IPS-18a (cell line): ENCODE measurements around the gene INSIG2.

Experiments used
- H3K27ac ChIP-seq: one replicate; pipeline ENCODE4 v1.5.1; 2013; ENCODE audit warnings: low read length
- H3K27me3 ChIP-seq: one replicate; pipeline ENCODE4 v1.6.1; 2013; ENCODE audit warnings: mild to moderate bottlenecking, low read length; ENCODE audit not compliant: control insufficient read depth, insufficient read depth
- H3K36me3 ChIP-seq: one replicate; pipeline ENCODE4 v1.6.1; 2013; ENCODE audit warnings: low read depth, low read length; ENCODE audit not compliant: control insufficient read depth
- H3K4me1 ChIP-seq: one replicate; pipeline ENCODE4 v1.6.1; 2013; ENCODE audit warnings: low read depth, low read length; ENCODE audit not compliant: control insufficient read depth
- H3K4me3 ChIP-seq: one replicate; pipeline ENCODE4 v1.5.1; 2013; ENCODE audit warnings: low read length
- H3K9ac ChIP-seq: one replicate; pipeline ENCODE4 v1.6.1; 2013; ENCODE audit warnings: mild to moderate bottlenecking, low read length, moderate library complexity
- H3K9me3 ChIP-seq: one replicate; pipeline ENCODE4 v1.6.1; 2013; ENCODE audit warnings: low read depth, low read length; ENCODE audit not compliant: control insufficient read depth

Gene INSIG2

DNA sequence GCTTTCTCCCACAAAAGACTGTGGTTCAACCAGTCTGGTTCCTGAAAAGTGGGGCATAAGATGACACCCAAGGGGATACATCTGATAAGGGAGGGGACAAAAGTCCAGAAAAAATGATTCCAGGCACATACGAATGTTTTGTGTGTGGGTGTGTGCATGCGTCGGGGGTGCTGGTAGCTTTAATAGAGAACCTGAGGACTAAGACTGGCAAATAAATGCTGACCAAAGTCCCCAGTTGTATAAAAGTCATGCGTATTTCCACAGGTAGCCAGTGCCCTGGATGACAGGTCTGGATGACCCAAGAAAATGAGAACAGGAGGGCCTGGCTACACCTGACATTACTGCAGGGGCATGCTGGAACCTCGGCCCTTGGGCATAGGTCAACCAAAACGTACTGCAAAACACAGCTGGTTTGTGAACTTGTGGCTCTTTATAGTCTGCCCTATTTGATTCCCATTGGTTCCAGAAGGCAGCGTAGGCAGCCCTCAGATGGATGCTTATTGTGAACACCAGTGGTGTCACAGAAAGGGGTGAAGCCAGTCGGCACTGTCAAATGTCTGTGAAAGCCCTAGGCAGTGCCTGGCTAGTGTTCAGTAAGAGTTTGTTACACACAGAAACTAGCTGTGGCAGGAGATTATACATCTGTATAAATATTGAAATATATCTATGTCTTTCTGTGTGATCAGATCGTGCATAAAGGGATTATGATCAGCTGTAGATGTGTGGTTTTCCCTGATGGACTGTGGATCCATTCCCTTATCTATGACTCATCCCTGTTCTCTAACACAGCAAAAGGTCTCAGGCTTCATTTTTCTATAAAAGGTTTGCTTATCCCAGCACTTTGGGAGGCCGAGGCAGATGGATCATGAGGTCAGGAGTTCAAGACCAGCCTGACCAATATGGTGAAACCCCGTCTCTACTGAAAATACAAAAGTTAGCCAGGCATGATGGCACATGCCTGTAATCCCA, 58.3 kb downstream of the INSIG2 start:
- Histone ChIP-seq H3K4me3 (no peak overlapping the region), H3K9me3 (no peaks in the 10 kb centered on the region), H3K27ac (no peak overlapping the region), H3K36me3 (no peaks in the 10 kb centered on the region), H3K4me1 (no peaks in the 10 kb centered on the region), H3K9ac (no peak overlapping the region), H3K27me3 (no peaks in the 10 kb centered on the region)

- no peak overlapping the region for H3K27ac ChIP-seq
- no peak overlapping the region for H3K9ac ChIP-seq
- H3K9me3 ChIP-seq = no peaks in the 10 kb centered on the region
- H3K36me3 ChIP-seq = no peaks in the 10 kb centered on the region
- no peaks in the 10 kb centered on the region for H3K27me3 ChIP-seq
- no peak overlapping the region for H3K4me3 ChIP-seq
- no peaks in the 10 kb centered on the region for H3K4me1 ChIP-seq
Measured at GRCh38 chr2:118148133-118148532, 59.9 kb downstream of the INSIG2 start.

DNA sequence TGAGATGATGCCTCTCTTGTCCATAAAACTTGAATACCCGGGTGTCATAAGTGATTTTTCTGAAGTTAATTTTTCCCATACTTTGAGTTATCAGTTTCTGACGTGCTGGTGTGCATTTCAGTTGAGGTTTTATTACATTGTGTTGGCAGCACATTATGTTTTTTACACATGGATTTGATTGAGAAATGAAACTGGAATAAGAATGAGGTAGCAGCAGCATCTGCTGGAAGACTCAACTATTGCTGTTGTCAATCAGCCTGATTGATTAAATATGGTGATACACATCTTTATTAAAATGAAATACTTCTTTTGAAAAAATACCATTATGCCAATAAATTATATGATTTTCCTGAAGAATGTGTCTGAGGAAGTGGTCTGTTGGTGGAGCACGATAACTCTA, 60.5 kb downstream of the INSIG2 start:
- H3K9ac ChIP-seq = no peak overlapping the region
- H3K4me1 ChIP-seq = no peaks in the 10 kb centered on the region
- no peak overlapping the region for H3K4me3 ChIP-seq
- H3K27me3 ChIP-seq = no peaks in the 10 kb centered on the region
- no peaks in the 10 kb centered on the region for H3K36me3 ChIP-seq
- H3K9me3 ChIP-seq = no peaks in the 10 kb centered on the region
- no peak overlapping the region for H3K27ac ChIP-seq

GRCh38 chr2:118150294-118150693, 62.0 kb downstream of the INSIG2 start:
- Histone ChIP-seq H3K9ac (no peak overlapping the region), H3K4me3 (no peak overlapping the region), H3K9me3 (no peaks in the 10 kb centered on the region), H3K4me1 (no peaks in the 10 kb centered on the region), H3K27ac (no peak overlapping the region), H3K36me3 (no peaks in the 10 kb centered on the region), H3K27me3 (no peaks in the 10 kb centered on the region)

GRCh38 chr2:118151831-118152230, 63.6 kb downstream of the INSIG2 start:
- Histone ChIP-seq H3K9ac (no peak overlapping the region), H3K4me3 (no peak overlapping the region), H3K27ac (no peak overlapping the region), H3K36me3 (no peaks in the 10 kb centered on the region), H3K27me3 (no peaks in the 10 kb centered on the region), H3K4me1 (no peaks in the 10 kb centered on the region), H3K9me3 (no peaks in the 10 kb centered on the region)

GRCh38 chr2:118153433-118153832, 65.2 kb downstream of the INSIG2 start:
- Histone ChIP-seq H3K36me3 (no peaks in the 10 kb centered on the region), H3K27ac (no peak overlapping the region), H3K4me1 (no peaks in the 10 kb centered on the region), H3K9ac (no peak overlapping the region), H3K27me3 (no peaks in the 10 kb centered on the region), H3K4me3 (no peak overlapping the region), H3K9me3 (no peaks in the 10 kb centered on the region)

- no peaks in the 10 kb centered on the region for H3K36me3 ChIP-seq
- H3K27me3 ChIP-seq = no peaks in the 10 kb centered on the region
- H3K4me1 ChIP-seq = no peaks in the 10 kb centered on the region
- H3K4me3 ChIP-seq = no peak overlapping the region
- H3K27ac ChIP-seq = no peak overlapping the region
- H3K9ac ChIP-seq = no peak overlapping the region
- H3K9me3 ChIP-seq = no peaks in the 10 kb centered on the region
Measured at GRCh38 chr2:118154176-118154575, 65.9 kb downstream of the INSIG2 start.
